Testis (tissue), 2 donors: ENCODE data around the gene IL16.

Source experiments
- POLR2A ChIP-seq: fragments of 450-650 bp; IDR thresholded peaks from one replicate; pipeline ENCODE4 v1.6.1; 2017; ENCODE audit warnings: antibody characterized with exemption, mild to moderate bottlenecking, moderate library complexity
- TF ChIP-seq, protein P1 (sequence below), 3 experiments: fragments of 450-650 bp in 2 of 3; fragments of 200-600 bp in 1 of 3; sonication (generic) in 1 of 3; IDR thresholded peaks; one replicate each; pipeline ENCODE4 v1.5.1; 2016 to 2019; ENCODE audit warnings: antibody characterized with exemption in 3 of 3, mild to moderate bottlenecking in 2 of 3, moderate library complexity in 1 of 3

DNA sequence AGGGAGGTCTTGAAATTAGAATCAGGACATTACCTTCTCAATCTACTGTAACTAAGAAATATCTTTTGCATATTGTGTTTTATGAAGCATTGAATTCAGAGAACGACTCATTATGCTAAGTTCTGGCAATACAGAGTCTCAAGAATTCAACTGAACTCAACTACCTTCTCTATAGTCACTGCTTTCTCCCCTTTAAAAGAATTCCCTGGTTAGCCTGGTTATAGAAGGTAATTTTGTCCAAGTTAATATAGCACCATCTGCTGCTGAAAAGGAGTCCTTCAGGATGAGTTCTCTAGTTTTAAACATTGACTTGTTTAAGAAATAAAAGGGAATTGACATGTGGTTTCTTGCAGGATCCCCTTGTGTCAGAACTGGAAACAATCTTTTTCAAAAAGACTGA, 60.2 kb downstream of the IL16 start:
- TF ChIP-seq, protein P1, sequence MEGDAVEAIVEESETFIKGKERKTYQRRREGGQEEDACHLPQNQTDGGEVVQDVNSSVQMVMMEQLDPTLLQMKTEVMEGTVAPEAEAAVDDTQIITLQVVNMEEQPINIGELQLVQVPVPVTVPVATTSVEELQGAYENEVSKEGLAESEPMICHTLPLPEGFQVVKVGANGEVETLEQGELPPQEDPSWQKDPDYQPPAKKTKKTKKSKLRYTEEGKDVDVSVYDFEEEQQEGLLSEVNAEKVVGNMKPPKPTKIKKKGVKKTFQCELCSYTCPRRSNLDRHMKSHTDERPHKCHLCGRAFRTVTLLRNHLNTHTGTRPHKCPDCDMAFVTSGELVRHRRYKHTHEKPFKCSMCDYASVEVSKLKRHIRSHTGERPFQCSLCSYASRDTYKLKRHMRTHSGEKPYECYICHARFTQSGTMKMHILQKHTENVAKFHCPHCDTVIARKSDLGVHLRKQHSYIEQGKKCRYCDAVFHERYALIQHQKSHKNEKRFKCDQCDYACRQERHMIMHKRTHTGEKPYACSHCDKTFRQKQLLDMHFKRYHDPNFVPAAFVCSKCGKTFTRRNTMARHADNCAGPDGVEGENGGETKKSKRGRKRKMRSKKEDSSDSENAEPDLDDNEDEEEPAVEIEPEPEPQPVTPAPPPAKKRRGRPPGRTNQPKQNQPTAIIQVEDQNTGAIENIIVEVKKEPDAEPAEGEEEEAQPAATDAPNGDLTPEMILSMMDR (IDR thresholded peaks at IDR 0.05): peak; percentile 39 to 54 (median 53)
- no peak for TF ChIP-seq POLR2A
